Measurements from ENCODE around the gene CLDN15. TPM values are rescaled to one million over a fixed set of nuclear protein-coding genes. Genes with fewer than 3 reads are reported as not detected.
"Not testable (repeated sequence)": the region's sequence is repeated elsewhere in the genome, so short reads cannot be mapped to it uniquely, and the experiment has no call there.

Gene CLDN15
- total and polyA plus RNA-seq, 2 donors (not counting 1 experiment from before 2014, with no cell fraction given): 1.6 to 3.1 TPM

DNA sequence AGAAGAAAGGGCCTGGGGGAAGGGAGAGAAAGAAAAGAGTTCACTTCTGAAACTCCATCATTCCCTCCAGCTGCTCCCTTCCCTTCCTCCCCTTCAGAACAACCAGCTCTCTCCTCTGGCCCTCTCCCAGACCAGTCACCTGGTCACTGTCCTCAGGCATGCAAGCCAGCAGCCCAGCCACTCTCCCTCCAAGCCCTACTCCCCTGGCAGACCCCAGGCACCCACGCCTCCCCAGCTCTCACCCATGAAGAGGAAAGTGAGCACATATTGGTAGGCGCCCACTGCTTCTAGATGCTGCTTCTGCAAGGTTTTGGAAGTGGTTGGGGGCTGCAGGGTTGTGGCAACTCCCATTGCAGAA lies 37.1 kb downstream of the CLDN15 start:
- Histone ChIP-seq H3K27ac (ENCODE audit: insufficient read depth, low read length) (no peak overlapping the region), H3K4me1 (ENCODE audit: control insufficient read depth, extremely low read depth, insufficient read depth, low read length) (peaks cover 2% of the 10 kb centered on the region), H3K4me3 (replicated peaks in 1 of 4; ENCODE audit: control extremely low read depth in 1 of 4, insufficient read depth in 1 of 4, low read depth in 3 of 4, low read length in 4 of 4) (no peak overlapping the region), H3K9ac (ENCODE audit: insufficient read depth, low read length) (no peak overlapping the region), H4K20me1 (ENCODE audit: control insufficient read depth, extremely low read depth, insufficient read depth, low read length) (no peaks in the 10 kb centered on the region), H3K27me3 (ENCODE audit: control insufficient read depth, insufficient read depth, low read length) (peaks cover 28% of the 10 kb centered on the region), H3K9me3 (ENCODE audit: control insufficient read depth, insufficient read depth, low read depth, low read length) (no peaks in the 10 kb centered on the region), H3K79me2 (ENCODE audit: control insufficient read depth, insufficient read depth, low read length) (no peaks in the 10 kb centered on the region), H3K4me2 (ENCODE audit: extremely low read depth, insufficient read depth, low read length) (no peak overlapping the region), H2AFZ (ENCODE audit: low read length) (no peak overlapping the region), H3K36me3 (ENCODE audit: control insufficient read depth, insufficient read depth, low read length) (no peaks in the 10 kb centered on the region)
- no peak for DNase-seq (ENCODE audit: low read depth in 2 of 2)
- TF ChIP-seq EZH2 (IDR thresholded peaks at IDR 0.05; ENCODE audit: low read length, missing control alignments): no peak
- TF ChIP-seq, protein P1, sequence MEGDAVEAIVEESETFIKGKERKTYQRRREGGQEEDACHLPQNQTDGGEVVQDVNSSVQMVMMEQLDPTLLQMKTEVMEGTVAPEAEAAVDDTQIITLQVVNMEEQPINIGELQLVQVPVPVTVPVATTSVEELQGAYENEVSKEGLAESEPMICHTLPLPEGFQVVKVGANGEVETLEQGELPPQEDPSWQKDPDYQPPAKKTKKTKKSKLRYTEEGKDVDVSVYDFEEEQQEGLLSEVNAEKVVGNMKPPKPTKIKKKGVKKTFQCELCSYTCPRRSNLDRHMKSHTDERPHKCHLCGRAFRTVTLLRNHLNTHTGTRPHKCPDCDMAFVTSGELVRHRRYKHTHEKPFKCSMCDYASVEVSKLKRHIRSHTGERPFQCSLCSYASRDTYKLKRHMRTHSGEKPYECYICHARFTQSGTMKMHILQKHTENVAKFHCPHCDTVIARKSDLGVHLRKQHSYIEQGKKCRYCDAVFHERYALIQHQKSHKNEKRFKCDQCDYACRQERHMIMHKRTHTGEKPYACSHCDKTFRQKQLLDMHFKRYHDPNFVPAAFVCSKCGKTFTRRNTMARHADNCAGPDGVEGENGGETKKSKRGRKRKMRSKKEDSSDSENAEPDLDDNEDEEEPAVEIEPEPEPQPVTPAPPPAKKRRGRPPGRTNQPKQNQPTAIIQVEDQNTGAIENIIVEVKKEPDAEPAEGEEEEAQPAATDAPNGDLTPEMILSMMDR (conservative IDR thresholded peaks at IDR 0.05 in 1 of 2, IDR thresholded peaks at IDR 0.05 in 1 of 2; ENCODE audit: low read depth in 1 of 2, low read length in 2 of 2): no peak

DNA sequence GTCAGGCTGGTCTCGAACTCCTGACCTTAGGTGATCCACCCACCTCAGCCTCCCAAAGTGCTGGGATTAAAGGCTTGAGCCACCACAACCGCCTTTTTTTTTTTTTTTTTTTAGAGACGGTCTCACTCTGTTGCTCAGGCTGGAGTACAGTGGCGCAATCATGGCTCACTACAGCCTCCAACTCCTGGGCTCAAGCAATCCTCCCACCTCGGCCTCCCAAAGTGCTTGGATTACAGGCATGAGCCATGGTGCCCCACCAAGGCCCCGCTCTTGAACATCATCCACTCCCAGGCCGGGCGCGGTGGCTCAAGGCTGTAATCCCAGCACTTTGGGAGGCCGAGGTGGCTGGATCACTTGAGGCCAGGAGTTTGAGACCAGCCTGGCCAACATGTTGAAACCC lies 38.1 kb downstream of the CLDN15 start:
- DNase-seq (ENCODE audit: low read depth in 2 of 2); H3K9ac ChIP-seq (ENCODE audit: insufficient read depth, low read length); H2AFZ ChIP-seq (ENCODE audit: low read length); H3K36me3 ChIP-seq (ENCODE audit: control insufficient read depth, insufficient read depth, low read length); H3K9me3 ChIP-seq (ENCODE audit: control insufficient read depth, insufficient read depth, low read depth, low read length); H3K4me3 ChIP-seq (replicated peaks in 1 of 4; ENCODE audit: control extremely low read depth in 1 of 4, insufficient read depth in 1 of 4, low read depth in 3 of 4, low read length in 4 of 4); H3K4me2 ChIP-seq (ENCODE audit: extremely low read depth, insufficient read depth, low read length); H3K79me2 ChIP-seq (ENCODE audit: control insufficient read depth, insufficient read depth, low read length); H3K4me1 ChIP-seq (ENCODE audit: control insufficient read depth, extremely low read depth, insufficient read depth, low read length); H3K27ac ChIP-seq (ENCODE audit: insufficient read depth, low read length); H4K20me1 ChIP-seq (ENCODE audit: control insufficient read depth, extremely low read depth, insufficient read depth, low read length): not testable (repeated sequence)
- peaks cover 28% of the 10 kb centered on the region for H3K27me3 ChIP-seq (ENCODE audit: control insufficient read depth, insufficient read depth, low read length)

DNA sequence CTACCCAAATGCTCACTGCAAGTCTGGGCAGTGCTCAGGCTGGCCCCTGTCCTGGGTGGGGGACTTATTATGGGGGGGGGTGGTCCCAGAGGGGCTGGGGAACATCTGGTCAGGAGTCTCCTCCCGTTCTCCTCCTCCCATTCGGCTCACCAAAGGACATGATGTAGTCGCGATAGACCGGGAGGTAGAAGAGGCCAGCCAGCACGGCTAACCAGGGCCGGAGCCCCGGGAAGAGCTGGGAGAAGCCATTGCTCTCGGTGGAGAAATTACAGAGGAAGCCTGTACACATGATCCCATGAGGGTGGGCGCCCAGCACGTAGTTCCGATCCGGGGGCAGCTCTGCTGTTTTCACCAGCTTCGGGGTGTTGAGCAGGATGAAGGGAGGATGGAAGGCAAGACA lies 39.1 kb downstream of the CLDN15 start:
- TF ChIP-seq, protein P1 (conservative IDR thresholded peaks at IDR 0.05 in 1 of 2, IDR thresholded peaks at IDR 0.05 in 1 of 2; ENCODE audit: low read depth in 1 of 2, low read length in 2 of 2): no peak
- TF ChIP-seq EZH2 (IDR thresholded peaks at IDR 0.05; ENCODE audit: low read length, missing control alignments): no peak
- Histone ChIP-seq H3K9ac (ENCODE audit: insufficient read depth, low read length) (no peak overlapping the region), H3K4me1 (ENCODE audit: control insufficient read depth, extremely low read depth, insufficient read depth, low read length) (peaks cover 2% of the 10 kb centered on the region), H4K20me1 (ENCODE audit: control insufficient read depth, extremely low read depth, insufficient read depth, low read length) (no peaks in the 10 kb centered on the region), H3K27ac (ENCODE audit: insufficient read depth, low read length) (no peak overlapping the region), H3K4me3 (replicated peaks in 1 of 4; ENCODE audit: control extremely low read depth in 1 of 4, insufficient read depth in 1 of 4, low read depth in 3 of 4, low read length in 4 of 4) (no peak overlapping the region), H2AFZ (ENCODE audit: low read length) (no peak overlapping the region), H3K27me3 (ENCODE audit: control insufficient read depth, insufficient read depth, low read length) (peaks cover 28% of the 10 kb centered on the region), H3K36me3 (ENCODE audit: control insufficient read depth, insufficient read depth, low read length) (no peaks in the 10 kb centered on the region), H3K79me2 (ENCODE audit: control insufficient read depth, insufficient read depth, low read length) (no peaks in the 10 kb centered on the region), H3K9me3 (ENCODE audit: control insufficient read depth, insufficient read depth, low read depth, low read length) (no peaks in the 10 kb centered on the region), H3K4me2 (ENCODE audit: extremely low read depth, insufficient read depth, low read length) (no peak overlapping the region)
- DNase-seq (ENCODE audit: low read depth in 2 of 2): no peak

Data from fibroblast of lung (primary cell).